GM19025 (cell line): ENCODE measurements around the gene VPS54.

ENCODE experiments used
- ATAC-seq: cut with Tn5 transposase; IDR thresholded peaks from one replicate; pipeline ENCODE4 v1.9.1; 2021; ENCODE audit warnings: mild to moderate bottlenecking, low read depth, moderate library complexity; ENCODE audit not compliant: unreplicated experiment

VPS54 gene

GRCh38 chr2:63875559-63876245, 143.5 kb downstream of the VPS54 start:
- ATAC-seq, result no peak

GRCh38 chr2:63875131-63875527, 144.1 kb downstream of the VPS54 start:
- ATAC-seq, result no peak

- no peak for ATAC-seq
These were observed 144.8 kb downstream of the VPS54 start for GRCh38 chr2:63874204-63875130.

GRCh38 chr2:63872571-63873328, 146.5 kb downstream of the VPS54 start:
- no peak for ATAC-seq

DNA sequence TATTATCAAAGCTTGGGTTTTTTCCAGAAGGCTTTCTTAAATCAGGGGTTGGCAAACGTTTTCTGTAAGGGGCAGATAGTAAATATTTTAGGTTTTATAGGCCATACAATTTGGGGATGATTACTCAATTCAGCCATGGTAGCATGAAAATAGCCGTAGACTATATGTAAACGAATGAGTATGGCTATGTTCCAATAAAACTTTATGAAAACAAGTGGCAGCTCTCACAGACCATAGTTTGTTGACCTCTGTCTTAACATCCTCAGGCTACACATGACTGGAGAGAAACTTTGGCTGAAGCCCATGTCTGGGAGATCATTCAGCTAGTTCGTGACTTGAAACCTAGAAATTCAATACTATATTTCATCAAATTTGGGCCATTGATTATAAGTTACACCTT, 147.4 kb downstream of the VPS54 start:
- ATAC-seq, result no peak

DNA sequence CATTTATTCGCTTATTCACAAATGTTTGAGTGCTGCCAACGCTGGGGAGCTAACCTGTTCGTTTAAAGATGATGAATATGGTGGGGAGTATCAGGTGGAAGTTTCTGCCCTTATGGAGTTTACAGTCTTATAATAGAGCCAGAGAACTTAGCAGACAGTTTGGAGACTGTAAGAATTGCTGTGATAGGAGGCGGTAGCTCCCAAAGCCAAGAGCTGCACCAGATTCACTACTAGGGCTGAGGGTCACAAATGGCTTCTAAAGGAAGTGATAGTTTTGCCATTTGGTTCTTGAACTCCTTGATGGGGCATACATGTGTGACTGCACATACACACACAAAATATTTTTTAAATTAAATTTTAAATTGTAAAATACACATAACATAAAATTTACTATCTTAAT, 148.5 kb downstream of the VPS54 start:
- ATAC-seq, result no peak

DNA sequence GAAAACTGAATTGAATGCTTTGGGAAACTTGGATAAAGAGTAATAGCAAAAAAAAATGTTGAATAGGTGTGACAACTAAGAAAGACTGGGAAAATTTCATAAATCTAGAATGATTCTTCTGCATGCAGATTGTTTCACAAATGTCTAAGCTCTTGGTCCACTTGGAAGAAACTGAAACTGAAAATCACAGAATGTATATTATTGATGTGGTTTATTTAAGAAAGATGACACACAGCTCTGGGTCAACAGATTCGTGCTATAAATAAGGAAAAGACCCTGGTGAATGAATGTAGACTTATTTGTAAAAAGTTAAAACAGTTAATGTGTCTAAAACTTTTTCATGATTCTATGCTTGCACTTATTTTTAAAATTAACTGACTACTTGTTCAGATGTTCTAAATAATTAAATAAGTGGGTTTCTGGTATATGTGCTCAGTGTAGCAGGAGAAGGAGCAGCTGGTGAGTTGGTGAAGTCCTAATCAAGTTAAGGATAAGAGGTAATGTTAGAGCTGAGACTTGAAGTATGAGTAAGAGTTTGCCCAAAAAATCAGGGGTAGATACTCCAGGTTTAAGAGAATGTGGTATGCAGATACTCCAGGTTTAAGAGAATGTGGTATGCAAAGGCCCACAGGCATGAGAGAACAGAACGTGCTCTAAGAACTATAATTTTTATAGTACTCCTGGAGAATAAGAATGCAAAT, 153.1 kb downstream of the VPS54 start:
- no peak for ATAC-seq

DNA sequence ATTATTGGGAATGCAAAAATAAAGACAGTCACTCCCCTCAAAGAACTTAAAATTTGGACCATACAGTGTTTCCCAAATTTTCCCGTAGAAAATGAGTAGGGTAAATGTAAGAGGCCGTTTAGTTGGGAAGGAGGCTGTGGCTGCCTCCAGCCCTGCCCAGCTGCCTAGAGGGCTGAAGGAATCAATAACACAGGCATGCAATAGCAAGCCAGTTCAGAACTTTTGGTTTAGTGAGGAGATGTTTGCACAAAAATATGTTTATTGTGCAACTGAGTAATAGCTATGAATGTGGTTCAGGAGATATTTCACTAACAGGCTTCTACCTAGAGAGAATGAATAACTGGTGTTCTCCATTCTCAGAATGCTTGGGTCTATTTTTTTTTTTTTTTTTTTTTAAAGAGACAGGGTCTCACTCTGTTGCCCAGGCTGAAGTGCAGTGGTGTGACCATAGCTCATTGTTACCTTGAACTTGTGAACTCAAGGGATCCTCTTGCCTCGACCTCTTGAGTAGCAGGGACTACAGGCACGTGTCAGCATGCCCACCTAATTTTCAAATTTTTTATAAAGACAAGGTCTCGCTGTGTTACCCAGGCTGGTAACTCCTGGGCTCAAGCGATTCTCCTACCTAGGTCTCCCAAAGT, 153.9 kb downstream of the VPS54 start:
- ATAC-seq, result no peak

DNA sequence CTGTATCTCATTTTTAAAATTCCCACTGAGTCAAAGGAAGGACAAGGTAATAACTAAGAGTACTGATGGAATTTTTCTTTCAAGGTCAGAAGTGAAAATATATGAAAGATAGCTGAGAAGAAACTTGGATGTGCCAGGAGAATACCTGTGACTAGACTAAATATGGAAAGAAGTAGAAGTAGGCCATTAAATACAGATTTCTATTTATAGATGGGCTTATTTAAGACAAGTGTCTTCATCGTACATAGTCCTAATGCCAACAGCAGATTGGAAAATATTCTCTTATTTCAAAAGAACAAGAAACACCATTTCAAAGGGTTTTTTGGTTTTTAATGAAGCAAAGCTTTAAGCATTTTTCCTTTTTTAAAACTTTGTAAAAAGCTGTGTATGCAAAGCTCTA, 155.5 kb downstream of the VPS54 start:
- ATAC-seq, result no peak

DNA sequence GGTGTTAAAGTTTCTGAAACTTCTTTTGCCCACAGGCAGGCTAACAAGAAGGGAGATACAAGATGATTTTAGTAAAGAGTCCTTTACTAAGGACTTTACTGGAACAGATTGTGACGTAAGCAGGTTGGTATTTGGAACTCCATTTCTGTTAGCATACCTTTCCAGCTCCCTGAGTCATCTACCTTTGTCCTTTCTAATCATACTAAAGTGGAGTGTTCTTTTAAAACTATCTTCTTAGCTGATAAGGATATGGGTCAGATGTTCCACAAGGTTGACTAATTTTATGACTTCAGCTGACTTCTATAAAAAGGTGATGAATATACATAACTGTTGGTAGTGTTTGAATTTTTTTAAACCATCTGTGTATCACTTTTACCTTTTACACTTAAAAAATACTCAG, 156.4 kb downstream of the VPS54 start:
- no peak for ATAC-seq

GRCh38 chr2:63861220-63861822, 157.9 kb downstream of the VPS54 start:
- ATAC-seq, result no peak

DNA sequence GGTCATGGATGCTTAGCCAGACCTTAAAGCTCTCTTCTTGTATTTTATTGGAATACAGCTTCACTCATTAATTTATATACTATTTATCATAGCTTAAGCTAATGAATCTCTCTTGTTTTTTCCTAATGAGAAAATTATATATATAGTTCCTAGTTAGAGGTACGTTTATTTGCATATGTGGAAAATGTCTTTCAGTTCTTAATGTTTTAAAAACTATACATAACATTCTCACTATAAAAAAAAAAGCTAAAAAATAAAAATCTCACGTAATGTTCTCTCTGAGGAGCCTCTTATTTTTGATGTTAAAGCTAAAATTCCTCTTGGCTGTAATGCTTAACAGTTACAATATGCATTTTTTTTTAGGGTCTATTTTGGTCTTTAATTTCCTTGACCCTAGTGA, 160.9 kb downstream of the VPS54 start:
- no peak for ATAC-seq

DNA sequence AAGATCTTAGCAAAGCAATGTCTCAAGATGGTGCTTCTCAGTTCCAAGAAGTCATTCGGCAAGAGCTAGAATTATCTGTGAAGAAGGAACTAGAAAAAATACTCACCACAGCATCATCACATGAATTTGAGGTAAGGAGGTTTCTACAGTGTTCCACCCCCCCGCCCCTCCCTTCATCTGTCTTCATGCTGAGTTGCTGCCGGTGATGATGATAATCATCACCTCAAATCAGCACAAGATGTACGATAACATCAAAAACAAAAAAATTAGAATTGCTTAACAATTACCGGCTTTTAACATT, 163.0 kb downstream of the VPS54 start:
- no peak for ATAC-seq

- ATAC-seq, result no peak
These were observed 163.6 kb downstream of the VPS54 start for GRCh38 chr2:63855418-63856302.

DNA sequence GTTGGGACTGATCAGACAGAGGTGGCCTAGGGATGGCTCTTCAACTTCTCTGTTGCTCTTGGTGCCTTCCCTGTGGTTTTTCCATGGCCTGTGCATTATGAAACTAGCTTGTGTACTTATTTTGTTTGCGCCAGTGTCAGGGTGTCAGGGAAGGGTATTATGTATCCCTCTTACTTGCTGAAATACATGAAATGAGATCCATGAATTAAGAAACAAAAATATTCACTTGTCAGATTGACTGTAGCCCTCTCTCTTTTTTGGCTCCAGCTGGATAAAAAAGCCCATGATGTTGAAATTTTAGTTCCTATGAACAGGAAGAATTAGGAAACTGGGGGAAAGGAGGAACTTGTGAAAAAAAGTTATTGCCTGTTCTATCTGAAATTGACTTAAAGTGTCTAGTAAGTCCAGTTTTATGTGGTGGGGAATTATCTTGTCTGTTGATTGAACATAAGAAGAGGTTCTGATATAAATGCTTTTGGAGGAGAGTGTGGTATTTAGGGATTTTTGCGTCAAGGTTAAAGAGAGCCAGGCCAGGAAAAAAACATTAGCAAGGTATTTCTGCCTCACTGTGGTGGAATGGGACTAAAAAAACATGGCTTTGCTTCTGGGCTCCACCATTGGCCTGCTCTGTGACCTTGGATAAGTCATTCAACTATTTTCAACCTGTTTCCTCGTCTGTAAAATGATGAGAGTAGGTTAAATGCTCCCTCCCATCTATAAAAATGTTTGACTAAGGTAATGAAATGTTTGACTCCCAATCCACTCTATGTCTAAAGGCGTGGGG, 165.5 kb downstream of the VPS54 start:
- ATAC-seq, result no peak

DNA sequence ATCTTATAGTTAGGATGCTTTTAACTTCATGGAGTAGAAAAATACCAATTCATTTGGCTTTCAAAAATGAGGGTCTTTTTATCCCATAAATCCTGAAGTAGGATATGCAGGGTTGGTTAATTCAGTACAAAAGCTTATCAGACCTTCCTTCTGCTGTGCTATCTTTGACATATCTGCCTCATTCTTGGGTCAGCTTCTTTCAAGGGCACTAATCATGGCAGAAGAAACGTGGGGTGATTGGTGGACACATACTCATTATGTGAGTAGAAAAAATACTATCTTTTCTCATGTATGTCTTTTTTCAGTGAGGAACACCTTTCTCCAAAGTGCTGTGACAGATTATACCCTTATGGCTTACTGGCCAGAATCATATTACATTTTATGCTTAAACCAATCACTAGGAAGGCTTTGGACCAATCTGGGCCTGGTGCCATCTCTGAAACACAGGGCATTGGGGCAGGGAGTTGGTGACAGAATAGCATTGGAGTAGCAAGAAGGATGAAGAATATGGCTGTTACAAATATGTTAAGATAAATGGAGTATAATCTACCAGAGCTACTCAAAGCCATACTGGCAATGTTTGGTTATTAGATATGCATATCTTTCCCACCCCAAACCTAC, 167.4 kb downstream of the VPS54 start:
- no peak for ATAC-seq

DNA sequence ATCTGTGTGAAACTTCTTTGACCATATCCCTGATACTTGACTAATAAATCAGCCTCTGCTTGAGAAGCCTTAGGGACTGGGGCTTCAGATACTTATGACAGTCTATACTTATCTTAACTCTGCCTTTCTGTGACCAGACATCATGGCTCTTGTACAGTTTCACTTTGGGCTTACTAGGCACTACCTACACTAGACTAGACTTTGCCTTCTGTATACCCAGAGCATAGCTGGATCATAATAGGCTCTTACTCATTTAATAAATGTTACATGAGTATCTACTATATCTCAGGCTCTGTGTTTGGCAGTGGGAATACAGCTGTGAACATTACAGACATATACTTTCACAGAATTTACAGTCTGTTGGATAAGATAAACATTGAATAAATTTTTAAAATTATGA, 168.6 kb downstream of the VPS54 start:
- no peak for ATAC-seq

DNA sequence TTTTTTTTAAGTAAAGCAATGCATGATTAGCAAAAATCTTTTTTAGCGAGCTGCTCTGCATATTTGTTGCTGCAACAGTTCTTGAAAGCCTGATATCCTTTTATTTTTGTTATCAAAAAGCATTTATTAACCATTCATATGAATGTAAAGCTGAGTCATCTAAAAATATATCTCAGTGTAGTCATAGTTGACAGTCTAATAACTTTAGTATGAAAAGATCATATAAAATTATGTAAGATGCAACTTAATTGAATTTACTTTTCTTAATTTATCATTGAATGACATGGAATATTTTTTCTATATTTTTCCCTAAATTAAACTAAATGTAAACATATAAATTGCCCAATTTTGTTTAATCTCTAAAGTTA, 169.0 kb downstream of the VPS54 start:
- no peak for ATAC-seq
